OCI-LY3 (cell line): ENCODE data around the gene KRT81.

ENCODE experiments used
- EZH2phosphoT487 ChIP-seq: fragments of 200-600 bp; shearing (Covaris generic); IDR thresholded peaks from 2 replicates; pipeline ENCODE4 v1.6.1; 2018; ENCODE audit warnings: antibody characterized with exemption, mixed run types, low read depth
- TF ChIP-seq, protein P1 (sequence below): fragments of 200-600, 300-600 bp; sonication (generic); IDR thresholded peaks from 2 replicates; pipeline ENCODE4 v1.5.1; 2014; ENCODE audit warnings: antibody characterized with exemption, low read length, low read depth

DNA sequence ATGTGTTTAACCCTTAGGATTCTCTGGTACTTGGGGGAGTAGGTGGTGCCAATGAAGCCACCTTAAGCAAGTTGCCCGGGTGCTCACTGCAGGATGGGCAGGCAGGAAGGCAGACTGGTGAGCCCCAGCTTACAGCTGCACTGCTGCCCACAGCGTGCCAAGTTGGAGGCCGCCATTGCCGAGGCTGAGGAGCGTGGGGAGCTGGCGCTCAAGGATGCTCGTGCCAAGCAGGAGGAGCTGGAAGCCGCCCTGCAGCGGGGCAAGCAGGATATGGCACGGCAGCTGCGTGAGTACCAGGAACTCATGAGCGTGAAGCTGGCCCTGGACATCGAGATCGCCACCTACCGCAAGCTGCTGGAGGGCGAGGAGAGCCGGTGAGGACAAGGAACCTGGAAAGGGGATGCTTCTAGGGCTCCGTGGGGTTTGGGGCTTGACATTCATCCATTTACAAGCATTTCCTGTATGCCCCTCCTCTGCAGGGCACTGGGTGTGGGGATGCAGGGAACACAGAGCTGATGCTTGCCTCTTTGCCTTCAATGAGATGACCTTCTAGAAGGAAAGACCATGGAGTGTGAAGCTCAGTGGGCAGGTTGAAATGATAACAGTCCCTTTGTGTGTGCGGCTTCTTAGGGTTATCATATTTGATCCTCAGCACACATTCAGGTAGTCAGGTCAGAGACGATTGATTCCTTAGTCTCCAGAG, 45.9 kb downstream of the KRT81 start:
- TF ChIP-seq, protein P1, sequence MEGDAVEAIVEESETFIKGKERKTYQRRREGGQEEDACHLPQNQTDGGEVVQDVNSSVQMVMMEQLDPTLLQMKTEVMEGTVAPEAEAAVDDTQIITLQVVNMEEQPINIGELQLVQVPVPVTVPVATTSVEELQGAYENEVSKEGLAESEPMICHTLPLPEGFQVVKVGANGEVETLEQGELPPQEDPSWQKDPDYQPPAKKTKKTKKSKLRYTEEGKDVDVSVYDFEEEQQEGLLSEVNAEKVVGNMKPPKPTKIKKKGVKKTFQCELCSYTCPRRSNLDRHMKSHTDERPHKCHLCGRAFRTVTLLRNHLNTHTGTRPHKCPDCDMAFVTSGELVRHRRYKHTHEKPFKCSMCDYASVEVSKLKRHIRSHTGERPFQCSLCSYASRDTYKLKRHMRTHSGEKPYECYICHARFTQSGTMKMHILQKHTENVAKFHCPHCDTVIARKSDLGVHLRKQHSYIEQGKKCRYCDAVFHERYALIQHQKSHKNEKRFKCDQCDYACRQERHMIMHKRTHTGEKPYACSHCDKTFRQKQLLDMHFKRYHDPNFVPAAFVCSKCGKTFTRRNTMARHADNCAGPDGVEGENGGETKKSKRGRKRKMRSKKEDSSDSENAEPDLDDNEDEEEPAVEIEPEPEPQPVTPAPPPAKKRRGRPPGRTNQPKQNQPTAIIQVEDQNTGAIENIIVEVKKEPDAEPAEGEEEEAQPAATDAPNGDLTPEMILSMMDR, result no peak
- TF ChIP-seq EZH2phosphoT487, result no peak
